ENCODE data around the gene ZNF26.
A peak's percentile ranks its signal among the peaks of the same experiment; 100 is the strongest.
"Not testable (repeated sequence)": the region's sequence is repeated elsewhere in the genome, so short reads cannot be mapped to it uniquely, and the experiment has no call there.

Gene ZNF26

DNA sequence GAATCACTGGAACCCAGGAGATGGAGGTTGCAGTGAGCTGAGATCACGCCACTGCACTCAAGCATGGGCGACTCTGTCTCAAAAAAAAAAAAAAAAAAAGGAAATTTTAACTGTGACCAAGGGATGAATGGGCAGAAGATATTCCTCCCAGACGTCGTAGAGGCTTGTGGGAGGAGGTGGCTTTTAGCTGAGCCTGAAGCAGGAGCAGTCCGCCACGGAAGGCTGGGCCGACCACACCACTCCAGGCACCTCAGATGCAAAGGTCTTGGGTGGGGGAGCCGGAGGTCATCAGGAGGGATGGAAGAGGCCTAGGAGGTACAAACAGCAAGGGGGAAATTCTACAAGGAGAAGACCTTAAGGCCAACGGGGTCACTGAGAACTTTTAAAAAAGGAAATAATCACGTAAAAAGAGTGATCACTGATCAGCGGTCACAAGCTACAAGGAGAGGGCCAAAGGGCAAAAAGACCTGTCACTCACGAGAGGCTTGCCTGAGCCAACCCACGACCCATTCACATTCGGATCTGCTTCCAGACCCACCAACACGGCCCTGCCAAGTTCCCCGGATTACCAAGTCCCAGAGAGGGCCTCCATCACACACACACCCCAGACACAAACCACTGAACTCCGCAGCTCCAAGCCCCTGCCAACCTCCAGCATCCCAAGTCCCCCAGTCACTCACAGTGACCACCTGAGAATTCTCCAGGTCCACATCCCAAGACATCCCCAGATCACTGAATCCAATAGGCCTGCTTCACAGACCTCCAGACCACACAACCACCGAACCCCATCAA lies 33.6 kb upstream of the ZNF26 start:
- no peak for DNase-seq (ENCODE audit: low read depth)
- TF ChIP-seq, protein P1, sequence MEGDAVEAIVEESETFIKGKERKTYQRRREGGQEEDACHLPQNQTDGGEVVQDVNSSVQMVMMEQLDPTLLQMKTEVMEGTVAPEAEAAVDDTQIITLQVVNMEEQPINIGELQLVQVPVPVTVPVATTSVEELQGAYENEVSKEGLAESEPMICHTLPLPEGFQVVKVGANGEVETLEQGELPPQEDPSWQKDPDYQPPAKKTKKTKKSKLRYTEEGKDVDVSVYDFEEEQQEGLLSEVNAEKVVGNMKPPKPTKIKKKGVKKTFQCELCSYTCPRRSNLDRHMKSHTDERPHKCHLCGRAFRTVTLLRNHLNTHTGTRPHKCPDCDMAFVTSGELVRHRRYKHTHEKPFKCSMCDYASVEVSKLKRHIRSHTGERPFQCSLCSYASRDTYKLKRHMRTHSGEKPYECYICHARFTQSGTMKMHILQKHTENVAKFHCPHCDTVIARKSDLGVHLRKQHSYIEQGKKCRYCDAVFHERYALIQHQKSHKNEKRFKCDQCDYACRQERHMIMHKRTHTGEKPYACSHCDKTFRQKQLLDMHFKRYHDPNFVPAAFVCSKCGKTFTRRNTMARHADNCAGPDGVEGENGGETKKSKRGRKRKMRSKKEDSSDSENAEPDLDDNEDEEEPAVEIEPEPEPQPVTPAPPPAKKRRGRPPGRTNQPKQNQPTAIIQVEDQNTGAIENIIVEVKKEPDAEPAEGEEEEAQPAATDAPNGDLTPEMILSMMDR (conservative IDR thresholded peaks at IDR 0.05; ENCODE audit: low read depth, low read length), result no peak

DNA sequence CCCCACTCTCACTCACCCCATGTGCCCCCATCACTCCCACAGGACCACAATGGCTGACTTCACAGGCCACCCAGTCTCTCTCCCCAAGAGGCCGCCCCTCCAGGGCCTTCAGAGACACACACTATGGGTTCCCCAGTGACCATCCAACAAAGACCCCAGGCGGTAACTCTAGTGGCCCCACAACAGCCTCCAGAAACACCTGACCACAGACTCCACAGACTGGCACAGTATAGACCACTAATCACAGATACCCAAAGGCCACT lies 33.1 kb upstream of the ZNF26 start:
- TF ChIP-seq, protein P1 (conservative IDR thresholded peaks at IDR 0.05; ENCODE audit: low read depth, low read length), result no peak
- no peak for DNase-seq (ENCODE audit: low read depth)
- H3K4me3 ChIP-seq (ENCODE audit: low read depth, low read length), result no peak overlapping the region

More for the DNA sequence above, 33.6 kb upstream of the ZNF26 start:
- H3K4me3 ChIP-seq (ENCODE audit: low read depth, low read length), result no peak overlapping the region

DNA sequence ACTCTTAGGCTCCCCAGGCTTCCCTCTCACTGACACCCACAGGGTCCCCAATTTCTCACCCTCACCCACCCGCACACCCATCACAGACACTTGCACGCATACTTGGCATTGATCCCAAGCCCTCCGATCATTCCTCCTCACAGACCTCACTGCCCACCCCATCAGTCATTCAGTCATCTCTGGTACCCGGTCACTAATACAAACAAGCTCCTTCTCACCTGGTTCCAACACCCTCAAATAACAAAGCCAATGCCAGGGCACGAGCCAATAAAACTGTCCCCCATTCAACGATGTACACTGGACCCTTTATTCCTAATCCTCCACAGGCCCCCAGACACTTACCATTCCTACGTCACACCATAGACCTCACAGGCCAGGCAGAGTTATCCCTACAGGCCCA lies 32.4 kb upstream of the ZNF26 start:
- H3K4me3 ChIP-seq (ENCODE audit: low read depth, low read length), result no peak overlapping the region
- DNase-seq (ENCODE audit: low read depth), result no peak
- TF ChIP-seq, protein P1 (conservative IDR thresholded peaks at IDR 0.05; ENCODE audit: low read depth, low read length), result no peak

DNA sequence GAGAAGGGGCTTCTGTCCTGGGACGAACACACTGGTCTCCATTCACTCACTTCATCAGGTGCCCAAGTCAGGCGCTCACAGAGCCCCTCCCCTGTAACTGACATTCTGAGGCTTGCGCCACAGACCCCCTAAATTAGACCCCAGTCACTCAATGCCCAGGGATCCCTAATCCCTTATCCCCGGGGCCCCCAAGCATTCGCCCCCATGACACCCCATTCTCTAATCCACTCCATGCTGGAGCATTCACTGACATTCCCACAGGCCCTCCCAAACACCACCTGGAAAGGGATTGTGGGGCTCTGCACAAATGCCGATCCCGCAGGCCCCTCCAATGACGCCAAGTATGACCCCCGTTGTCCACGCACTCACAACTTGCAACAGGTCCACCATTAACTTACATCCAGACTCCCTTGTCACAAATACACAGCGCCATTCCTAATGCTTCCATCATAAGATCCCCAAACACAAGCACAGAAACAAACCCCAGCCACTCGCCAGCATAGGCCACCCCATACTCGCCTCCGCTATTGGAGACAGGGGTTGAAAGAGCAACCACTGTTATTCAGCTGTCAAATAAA lies 31.6 kb upstream of the ZNF26 start:
- DNase-seq (ENCODE audit: low read depth), result no peak
- H3K4me3 ChIP-seq (ENCODE audit: low read depth, low read length), result peak overlapping the region; percentile 61
- TF ChIP-seq, protein P1 (conservative IDR thresholded peaks at IDR 0.05; ENCODE audit: low read depth, low read length), result no peak

DNA sequence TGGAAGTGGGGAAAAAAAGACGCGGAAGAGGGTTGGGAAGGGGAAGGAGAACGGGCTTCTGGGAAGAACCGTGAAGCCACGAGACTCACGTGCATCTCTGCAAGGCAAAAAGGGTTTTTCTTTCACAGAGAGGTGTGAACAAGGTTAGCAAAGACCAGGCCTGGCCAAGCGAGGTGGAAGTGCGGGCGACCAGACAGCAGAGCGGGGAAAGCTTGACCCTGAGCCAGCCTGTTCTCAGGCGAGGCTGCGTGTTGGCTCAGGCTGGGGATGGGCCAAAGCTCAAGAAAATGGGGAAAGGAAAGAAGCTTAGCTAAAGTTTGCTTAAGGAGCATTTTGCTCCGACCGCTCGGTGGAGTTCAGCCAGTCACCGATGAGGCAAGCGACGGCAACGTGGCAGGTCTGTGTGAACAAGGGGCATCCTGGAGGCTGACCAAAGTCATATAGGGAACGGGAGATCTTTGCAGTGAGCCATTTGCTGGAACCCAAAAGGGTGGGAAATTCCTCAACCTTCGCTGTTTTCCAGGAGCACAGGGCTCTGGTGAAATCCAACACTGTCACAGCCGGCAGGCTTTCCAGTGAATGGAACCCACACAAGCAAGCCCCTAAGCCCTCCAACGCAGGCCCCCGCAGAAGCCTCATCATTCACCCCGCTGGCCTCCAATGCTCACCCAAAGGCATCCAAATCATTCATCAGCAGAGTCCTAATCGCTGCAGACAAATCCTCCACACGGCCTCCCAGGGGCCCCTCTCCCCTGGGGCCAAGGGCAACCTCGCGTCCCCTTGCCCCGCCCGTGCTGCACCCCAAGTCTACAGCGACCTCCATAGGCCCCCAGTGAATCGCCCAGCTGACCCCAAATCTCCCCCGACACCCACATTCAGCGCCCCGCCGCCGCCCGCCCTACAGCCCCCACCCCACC lies 30.8 kb upstream of the ZNF26 start:
- DNase-seq (ENCODE audit: low read depth), result peak; percentile 78

DNA sequence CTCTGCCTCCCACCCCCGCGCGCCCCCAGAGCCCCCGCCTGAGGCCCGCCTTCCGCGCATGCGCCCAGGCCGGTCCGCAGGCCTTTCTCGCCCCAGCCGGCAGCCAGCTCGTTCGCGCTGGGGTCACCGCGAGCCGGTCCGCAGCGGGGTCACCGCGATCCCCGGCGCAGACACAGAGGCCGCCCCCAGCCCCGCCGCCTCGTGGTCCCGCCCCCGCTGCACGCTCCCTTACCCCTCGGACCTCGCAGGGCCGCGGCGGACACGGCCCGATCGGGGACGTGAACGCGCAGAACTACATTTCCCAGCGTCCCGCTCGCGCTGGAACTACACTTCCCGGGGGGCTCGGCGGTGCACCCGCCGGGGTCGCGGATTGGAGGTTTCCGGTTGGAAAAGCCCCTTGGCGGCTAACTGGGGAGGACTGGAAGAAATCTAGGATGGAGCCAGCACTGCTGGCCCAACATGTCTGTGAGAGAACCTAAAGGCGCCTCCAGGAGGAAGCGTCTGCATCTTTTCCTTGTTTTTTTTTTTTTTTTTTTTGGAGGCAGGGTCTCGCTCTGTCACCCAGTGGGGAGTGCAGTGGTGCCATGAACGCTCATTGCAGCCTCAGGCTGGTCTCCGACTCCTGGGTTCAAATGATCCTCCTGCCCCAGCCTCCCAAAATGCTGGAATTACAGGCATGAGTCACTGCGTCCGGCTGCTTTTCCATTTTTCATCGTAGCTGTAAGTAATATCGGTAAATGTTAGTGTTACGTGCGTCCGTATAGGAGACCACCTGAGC lies 30.0 kb upstream of the ZNF26 start, which contains the start of gene ZNF605:
ZNF605 (minus strand) TSS at position 296 of the 778 bp plus-strand sequence. CDS start 10,671 bp downstream, outside the sequence.
- peak within 1 kb of the TSS; percentile 61 for H3K4me3 ChIP-seq (ENCODE audit: low read depth, low read length)
- DNase-seq (ENCODE audit: low read depth), result peak; percentile 96
- TF ChIP-seq, protein P1 (conservative IDR thresholded peaks at IDR 0.05; ENCODE audit: low read depth, low read length), result no peak

More for the DNA sequence above, 30.8 kb upstream of the ZNF26 start:
- H3K4me3 ChIP-seq (ENCODE audit: low read depth, low read length), result peak overlapping the region; percentile 61
- TF ChIP-seq, protein P1 (conservative IDR thresholded peaks at IDR 0.05; ENCODE audit: low read depth, low read length), result no peak

DNA sequence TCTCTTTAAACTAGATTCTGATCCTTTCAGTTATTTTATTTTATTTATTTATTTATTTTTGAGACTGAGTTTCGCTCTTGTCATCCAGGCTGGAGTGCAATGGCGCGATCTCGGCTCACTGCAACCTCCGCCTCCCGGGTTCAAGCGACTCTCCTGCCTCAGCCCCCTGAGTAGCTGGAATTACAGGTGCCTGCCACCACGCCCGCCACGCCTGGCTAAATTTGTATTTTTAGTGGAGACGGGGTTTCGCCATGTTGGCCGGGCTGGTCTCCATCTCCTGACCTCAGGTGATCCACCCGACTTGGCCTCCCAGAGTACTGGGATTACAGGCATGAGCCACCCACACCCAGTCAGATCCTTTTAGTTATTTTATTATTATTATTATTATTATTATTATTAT lies 24.4 kb upstream of the ZNF26 start:
- H3K4me3 ChIP-seq (ENCODE audit: low read depth, low read length); DNase-seq (ENCODE audit: low read depth): not testable (repeated sequence)
